HuH-7 (cell line): ENCODE measurements around the gene ATXN1.

Source experiments
- DNase-seq: peaks from one replicate; pipeline ENCODE4 v3.0.0; 2011; ENCODE audit warnings: low spot score

The ATXN1 gene

DNA sequence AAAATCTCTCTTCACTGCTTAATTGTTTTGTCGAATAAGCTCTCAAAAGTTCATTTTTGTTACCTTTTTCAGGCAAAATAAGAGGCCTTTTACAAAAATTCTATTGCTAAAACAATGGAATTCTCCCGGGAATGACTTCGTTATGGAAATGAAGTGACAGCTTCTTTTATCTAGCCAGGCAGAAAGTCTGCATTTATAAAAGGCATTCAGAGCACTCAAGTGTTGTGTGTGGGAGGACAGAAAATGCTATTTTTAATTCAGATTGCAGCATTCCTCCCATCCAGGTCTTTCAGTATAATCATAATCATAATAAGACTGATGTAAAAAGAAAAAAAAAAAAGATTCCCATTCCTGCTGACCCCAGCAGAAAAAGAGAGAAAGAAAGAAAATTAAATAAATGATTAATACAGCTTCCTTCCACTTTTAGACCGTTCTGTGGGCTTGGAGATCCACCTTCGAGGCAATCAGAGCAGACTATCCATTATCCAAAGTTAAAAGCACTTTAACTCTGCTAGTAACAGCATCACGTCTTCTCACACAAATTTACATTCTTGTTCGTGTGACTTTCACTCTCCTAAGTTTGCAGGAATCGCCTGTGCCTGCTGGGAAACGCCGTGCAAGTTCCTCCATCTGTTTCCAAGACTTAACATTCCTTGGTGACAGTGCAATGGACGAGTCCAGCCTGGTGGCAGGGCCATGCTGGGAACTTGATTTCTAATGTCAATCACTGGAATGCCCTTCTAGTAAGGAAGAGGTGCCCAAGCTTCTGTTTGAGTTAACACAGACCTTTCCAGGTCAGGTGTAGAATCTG, 264.1 kb downstream of the ATXN1 start:
- DNase-seq, result no peak

DNA sequence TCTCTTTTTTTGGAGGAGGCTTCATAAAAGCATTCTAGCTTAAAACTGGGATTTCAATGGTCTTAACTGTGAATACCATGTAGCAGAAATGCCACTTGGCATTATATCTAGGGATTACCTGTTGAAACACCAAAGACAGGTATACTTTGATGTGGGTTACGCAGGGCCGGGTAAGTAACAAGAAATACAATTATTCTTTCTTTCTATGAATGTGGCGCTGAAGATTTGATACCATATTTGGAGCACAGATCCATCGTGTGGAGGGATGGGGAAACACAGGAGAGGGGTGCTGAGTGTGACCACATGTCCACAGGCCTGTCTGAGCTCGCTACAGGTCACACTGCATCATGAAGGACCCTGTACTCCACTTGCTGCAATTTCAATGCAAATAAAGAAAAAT, 265.1 kb downstream of the ATXN1 start:
- DNase-seq, result no peak

GRCh38 chr6:16494793-16495192, 266.5 kb downstream of the ATXN1 start:
- DNase-seq, result no peak

- no peak for DNase-seq
These were observed 267.5 kb downstream of the ATXN1 start for GRCh38 chr6:16493802-16494201.

DNA sequence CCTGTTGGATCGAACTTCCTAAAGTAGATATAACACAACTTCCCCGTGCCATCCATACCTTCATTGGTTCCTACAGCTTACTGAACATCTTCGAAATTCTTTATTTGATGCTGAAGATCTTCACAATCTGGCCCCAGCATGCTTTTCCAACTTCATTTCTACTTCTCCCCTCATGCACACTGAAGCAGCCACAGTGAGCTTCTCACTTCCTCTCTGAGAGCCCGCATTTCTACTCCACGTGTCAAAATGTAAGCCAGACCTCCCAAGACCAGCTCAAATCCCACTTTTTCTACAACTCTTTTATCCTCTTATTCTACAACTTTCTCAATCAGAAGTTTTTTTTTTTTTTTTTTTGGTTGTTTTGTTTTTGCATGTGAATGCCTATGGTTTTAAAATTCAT, 268.1 kb downstream of the ATXN1 start:
- no peak for DNase-seq

DNA sequence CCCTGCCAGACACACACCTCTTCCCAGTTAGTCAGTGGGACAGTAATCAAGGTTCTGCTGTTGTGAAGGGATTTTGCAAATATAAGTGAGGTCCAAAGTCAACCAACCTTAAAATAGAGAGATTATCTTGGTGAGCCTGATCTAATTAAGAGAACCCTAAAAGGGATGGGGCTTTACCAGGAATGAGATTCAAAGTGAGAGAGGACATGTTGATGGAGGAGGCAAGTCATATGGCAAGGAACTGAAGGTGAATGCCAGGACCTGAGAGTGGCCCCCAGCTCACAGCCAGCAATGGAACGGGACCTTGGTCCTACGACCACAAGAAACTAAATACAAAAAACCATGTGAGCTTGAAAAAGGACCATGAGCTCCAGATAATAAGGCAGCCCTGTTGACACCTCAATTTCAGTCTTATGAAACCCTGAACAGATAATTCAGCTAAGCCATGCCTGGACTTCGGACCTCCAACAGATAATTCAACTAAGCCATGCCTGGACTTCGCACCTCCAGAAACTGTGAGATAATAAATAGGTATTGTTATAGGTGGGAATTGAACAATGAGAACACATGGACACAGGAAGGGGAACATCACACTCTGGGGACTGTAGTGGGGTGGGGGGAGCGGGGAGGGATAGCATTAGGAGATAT, 269.5 kb downstream of the ATXN1 start:
- DNase-seq, result no peak

GRCh38 chr6:16490616-16491015, 270.6 kb downstream of the ATXN1 start:
- no peak for DNase-seq

DNA sequence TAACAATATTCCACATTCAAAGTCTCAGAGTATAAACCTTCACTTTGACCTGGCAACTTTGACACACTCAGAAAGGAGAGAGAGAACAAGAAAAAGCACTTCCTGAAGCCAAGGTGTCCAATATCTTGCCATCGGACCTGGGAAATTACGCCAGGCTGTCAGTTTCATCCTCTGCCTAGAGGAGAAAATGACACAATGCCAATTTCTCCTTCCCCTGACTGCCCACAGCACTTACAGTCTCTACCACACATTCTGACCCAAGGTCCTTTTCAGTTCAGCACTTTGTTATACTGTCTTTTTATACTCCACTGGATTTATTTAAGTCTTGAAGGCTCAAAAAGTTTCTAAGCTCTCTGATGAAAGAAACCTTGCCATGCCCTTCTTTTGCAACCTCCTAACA, 272.4 kb downstream of the ATXN1 start:
- no peak for DNase-seq

DNA sequence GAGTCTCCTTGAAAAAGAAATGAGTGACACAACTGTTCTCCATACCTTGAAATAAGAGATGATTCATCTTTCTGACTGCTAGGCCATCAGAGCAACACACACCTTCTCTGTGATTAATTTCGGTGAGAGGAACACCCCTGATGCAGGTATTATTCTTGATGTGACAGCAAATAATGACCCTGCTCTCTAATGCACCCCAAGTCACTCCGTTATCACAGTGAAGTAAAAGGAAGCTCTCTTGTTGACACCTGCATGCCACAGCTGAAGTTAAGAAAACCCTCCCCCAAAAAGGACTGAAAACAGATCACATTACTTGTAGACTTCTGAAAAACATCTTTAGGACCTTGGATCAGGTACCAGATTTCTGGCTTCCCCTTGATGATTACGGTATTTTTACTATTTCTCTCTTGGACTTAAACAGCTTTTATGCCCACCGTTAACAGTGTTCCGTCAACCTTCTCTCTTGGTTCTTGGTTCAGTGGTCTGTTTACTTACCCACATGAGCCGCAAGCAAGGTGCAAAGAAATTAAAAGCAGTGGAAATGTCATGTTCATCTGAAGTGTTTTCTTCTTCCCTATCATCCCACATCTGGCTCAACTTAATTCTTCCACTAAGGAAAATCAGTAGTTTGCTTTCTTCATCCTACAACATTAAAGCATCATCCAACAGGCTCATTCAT, 273.1 kb downstream of the ATXN1 start:
- DNase-seq, result no peak

DNA sequence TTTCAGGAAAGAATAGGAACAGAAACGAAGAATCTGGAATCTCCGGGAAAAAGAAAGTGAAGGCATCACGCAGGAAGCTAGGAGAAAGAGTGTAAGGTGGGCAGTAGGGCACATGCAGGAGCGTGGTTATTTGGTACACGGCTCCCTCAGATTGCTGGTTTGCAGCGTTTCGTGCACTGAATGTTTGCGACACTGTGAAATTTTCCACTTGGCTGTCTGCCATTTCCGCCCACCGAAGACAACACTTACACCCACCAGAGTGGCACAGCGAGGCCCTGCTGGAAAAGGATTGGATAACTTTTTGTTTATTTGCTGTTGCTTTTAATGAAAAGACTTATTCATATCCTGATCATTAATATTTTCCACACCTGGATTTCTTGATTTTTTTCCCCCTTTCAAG, 274.6 kb downstream of the ATXN1 start:
- DNase-seq, result no peak

DNA sequence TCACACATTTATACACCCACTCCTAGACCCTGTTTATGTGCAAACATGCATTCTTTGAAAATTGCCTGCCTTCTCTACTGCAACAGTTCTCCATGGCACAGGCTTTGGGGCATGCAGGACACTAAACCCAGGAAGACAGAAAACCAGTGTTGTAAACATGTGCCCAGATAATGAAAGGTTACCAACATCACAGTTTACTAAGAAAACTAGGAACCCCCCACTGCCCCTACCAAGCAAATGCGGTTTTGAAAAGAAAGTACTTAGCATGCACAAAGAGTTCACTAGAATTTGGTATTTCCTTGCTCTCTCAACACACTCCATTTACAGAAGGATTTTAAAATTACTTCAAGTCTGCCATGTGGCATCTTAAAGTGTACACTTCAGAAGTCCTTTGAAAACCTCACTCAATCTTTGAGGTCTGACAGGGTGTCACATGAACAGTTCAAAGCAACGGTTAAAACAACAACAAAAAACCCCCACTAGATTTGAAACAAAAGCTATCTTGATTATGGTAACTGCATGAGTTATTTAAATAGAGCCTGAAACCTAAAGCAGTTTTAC, 277.9 kb downstream of the ATXN1 start:
- no peak for DNase-seq

DNA sequence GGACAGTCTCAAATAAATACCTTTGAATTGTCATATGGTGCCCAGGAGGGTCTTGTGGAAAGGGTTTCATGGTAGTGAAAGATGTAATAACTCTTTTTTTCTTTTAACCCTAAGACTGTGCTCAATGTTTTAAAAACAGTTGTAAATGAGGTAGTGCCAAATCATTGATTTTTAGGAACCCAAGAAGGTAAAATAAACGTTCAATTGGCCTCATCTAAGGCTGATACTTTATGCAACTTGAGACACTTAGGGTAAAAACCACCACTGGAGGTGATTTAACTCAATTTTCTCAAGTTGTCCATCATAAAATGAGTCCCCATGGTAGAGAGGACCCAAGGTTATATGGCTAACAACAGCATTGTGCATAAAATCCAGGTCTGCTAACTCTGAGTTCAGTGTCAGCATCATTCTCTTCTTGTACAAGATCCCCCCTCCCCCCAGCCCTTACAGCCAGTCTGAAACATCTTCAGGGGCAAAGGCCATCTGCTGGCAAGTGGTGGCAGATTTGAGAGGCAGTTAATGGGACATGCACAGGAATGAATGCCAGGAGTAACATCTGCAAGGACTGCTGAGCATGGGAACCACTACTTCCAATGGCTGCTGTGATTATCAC, 278.5 kb downstream of the ATXN1 start:
- no peak for DNase-seq

- DNase-seq, result no peak
These were observed 279.4 kb downstream of the ATXN1 start for GRCh38 chr6:16481697-16482399.

- no peak for DNase-seq
These were observed 280.3 kb downstream of the ATXN1 start for GRCh38 chr6:16480763-16481560.

GRCh38 chr6:16477367-16478149, 283.7 kb downstream of the ATXN1 start:
- no peak for DNase-seq

DNA sequence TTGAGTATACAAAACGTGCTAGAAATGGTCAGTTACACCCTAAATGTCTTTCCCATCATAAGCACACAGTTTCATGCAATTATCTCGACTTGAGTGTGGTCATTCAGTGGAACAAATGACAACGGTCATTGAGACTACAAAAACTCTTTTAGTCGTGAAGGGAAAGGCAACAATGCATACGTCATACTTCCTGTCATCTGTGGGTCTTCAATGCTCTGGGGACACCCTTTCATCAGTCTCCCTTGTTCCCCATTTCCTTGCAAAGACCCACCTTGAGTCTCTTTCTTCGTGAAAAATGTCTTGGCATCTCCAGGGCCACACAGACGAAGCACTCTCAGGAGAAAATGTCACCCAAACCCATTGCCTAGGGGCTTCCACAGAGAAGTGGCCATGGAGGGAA, 284.4 kb downstream of the ATXN1 start:
- DNase-seq, result no peak

DNA sequence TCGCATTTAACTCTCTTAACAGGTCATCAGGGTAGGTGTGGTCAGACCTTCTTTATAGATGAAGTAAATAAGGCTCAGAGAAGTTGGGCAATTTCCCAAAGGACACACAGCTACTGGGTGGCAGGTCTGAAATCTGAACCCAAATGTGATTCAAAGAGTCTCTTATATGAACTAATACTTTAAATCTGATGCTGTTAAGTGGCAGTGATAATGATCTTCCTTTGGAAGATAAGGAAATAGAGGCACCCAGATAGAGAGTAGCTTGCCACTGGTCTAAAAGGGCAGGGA, 285.8 kb downstream of the ATXN1 start:
- no peak for DNase-seq

DNA sequence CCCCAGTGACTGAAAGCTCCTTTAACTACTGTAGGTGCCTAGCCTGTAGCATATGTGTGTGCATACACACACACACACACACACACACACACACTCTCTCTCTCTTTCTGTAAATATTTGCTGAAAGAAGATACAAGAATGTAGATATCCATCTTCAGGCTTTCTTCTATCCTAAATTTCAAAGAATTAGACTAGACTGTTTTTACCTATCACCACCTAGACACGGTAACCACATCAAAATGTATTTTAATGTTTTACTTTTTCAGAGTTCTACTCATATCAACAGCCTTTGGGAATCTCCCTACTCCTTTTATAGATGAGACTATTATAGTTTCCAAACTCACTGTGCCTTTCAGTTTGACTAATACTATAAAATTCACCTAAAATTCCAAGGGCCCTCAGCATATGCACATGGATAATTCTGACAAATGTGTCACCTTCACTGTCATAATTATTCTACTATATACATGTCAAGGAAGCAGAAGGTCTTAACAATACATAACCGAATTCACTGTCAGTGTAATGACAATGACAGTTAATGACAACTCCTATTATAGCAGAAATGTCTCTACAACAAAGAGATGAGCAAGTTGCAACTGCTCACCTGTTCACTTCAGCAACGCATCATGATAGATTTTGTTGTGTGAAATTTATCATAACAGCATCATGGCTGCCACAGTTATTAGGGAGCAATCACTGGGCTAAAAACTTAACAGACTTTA, 286.3 kb downstream of the ATXN1 start:
- DNase-seq, result no peak

- no peak for DNase-seq
These were observed 287.1 kb downstream of the ATXN1 start for GRCh38 chr6:16473908-16474771.
